HG03066 (cell line): ENCODE results near the gene TMEM170B.

Experiments
- ATAC-seq: cut with Tn5 transposase; IDR thresholded peaks from one replicate; pipeline ENCODE4 v1.9.1; 2021; ENCODE audit warnings: low read depth; ENCODE audit not compliant: unreplicated experiment

Gene TMEM170B, protein sequence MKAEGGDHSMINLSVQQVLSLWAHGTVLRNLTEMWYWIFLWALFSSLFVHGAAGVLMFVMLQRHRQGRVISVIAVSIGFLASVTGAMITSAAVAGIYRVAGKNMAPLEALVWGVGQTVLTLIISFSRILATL

DNA sequence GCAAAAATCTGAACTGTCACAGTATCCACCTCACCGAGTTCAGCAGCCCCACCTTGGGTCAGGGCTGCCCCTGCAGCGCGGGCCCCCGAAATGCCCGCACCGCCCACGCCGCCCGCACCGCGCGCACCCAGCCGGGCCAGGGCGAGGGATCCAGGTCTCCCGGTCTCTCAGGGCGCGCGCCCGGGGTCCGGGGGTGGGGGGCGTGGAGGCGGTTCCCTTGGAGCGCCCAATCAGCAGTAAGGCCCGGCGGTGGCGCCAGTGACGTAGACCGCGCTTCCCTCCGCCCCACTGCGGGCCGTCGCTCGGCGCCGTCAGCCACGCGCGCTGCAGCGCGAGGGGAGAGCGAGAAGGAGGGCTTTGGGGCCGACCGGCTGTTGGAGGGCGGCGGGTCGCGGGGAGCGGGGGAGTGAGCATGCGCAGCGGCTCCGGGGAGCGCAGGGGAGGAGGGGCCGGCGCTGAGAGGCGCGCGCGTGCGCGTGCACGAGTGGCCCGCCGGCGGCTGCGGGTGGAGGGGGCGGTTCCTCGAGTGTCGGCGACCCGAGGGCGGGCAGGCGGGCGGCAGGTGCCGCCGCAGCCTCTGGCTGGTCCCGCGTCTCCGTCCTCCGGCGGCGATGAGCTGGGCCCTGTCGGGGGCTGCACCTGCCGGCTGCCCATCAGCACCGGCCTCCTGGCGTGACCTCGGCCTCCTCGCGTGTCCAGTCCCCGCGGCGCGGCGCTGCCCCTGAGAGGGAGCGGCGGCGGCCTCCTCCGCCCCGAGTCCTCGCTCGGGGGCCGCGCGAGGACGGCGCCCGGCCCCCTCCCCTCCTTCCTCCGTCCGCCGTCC, at the start of gene TMEM170B:
Gene TMEM170B, plus strand, starts transcription at position 521 of the 823 bp plus-strand sequence. CDS start 529 bp downstream, outside the sequence.
- peak; percentile 93 for ATAC-seq

DNA sequence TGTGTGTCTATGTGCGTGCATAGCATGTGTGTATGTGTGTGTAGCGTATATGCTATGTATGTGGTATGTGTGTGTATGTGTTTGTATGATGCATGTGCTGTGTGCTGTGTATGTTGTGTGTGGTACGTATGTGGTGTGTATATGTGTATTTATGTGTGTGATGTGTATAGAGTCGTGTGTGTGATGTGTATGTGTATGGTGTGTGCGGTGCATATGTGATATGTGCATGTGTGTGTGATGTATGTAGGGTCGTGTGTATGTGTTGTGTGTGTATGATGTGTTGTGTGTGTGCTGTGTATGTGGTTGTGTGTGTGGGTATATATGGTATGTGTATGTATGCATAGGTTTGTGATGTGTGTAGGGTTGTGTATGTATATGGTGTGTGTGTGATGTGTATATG, 46.6 kb upstream of the TMEM170B start:
- no peak for ATAC-seq

GRCh38 chr6:11491596-11492463, 45.7 kb upstream of the TMEM170B start:
- no peak for ATAC-seq

- no peak for ATAC-seq
Observed at GRCh38 chr6:11492464-11493290, 44.9 kb upstream of the TMEM170B start.

- ATAC-seq: no peak
Observed at GRCh38 chr6:11493974-11494373, 43.6 kb upstream of the TMEM170B start.

- no peak for ATAC-seq
Observed at GRCh38 chr6:11494786-11495564, 42.6 kb upstream of the TMEM170B start.

DNA sequence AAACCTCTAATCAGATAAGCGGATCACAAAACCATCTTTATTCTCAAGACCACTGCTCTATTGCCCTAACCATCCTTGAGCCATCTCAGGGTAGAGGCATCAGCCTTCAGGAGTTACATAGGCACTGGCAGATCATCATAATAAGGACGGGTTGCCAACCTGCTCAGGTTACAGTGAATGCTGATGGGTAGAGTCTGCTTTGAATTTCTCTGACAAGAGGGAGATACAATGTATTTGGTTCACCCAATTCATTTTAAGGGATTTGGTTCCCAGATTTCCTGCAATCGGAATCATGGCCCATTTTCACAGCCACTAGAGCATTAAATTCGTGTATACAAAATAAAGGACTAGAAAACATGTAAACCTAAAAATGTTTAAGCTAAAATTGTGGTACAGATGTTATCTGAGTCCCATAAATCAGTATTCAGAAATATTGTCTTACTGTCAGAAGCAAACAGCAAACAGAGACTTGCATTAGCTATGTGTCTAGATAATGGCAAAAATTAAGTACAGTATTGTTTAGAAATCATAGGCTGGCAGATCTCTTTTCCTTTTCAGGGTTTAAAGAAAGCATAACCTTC, 41.9 kb upstream of the TMEM170B start:
- ATAC-seq: no peak

- peak; percentile 52 for ATAC-seq
Observed at GRCh38 chr6:11496152-11497060, 41.1 kb upstream of the TMEM170B start.

DNA sequence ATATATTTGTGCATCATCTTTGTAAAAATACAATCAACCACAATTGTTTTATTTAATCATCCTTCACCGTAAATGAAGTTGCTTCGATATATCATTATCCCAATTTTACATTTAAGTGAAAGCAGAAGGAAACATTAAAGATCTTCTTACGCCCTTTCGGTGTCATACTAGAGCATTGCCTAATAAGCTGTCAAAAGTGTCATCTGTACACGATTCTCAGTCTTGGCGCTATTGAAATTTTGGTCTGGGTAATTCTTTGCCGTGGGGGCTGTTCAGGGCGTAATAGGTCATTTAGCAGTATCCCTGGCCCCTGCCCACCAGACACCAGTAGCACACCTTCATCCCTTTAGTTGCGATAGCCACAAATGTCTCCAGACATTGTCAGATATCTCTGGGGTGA, 40.4 kb upstream of the TMEM170B start:
- no peak for ATAC-seq

DNA sequence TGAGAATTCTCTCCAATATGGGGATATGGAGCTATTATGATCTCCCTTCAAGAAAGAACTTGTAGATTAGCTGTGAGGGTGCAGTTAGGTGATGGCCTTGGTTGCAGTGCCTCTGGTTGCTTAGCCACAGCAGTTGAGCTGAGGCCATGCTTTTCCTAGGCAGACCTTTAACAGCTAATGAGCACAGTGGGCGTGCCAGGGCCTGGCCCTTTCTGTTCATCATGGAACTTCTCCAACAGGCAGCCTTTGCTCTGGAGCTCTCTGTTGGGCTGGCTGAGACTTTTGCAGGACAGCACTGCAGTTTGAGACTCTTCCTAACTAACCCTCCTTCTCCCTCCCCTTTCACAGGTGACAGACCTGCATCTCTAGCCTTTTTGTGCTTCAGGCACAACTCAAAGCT, 39.7 kb upstream of the TMEM170B start:
- no peak for ATAC-seq

GRCh38 chr6:11500008-11500407, 37.5 kb upstream of the TMEM170B start:
- no peak for ATAC-seq

GRCh38 chr6:11509471-11509870, 28.1 kb upstream of the TMEM170B start:
- ATAC-seq: no peak

GRCh38 chr6:11514672-11515071, 22.9 kb upstream of the TMEM170B start:
- peak; percentile 91 for ATAC-seq

DNA sequence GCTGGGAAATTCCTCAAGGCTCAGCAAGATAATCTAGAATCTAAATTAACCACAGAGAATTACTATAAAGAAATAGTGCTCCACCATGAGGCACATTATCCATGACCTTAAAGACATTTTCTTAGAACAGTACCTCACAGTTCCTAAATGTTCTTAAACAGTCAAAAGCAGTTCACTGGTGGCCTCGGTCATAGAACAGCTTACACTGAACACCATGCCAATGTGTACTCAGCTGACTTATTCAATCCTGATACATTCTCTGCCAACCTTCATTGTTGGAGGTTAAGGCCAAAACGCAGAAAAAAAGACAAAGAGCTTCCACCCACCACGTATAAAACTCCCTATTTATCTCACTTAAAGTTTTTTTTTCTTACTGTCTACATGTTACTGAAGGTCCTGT, 21.8 kb upstream of the TMEM170B start:
- no peak for ATAC-seq

DNA sequence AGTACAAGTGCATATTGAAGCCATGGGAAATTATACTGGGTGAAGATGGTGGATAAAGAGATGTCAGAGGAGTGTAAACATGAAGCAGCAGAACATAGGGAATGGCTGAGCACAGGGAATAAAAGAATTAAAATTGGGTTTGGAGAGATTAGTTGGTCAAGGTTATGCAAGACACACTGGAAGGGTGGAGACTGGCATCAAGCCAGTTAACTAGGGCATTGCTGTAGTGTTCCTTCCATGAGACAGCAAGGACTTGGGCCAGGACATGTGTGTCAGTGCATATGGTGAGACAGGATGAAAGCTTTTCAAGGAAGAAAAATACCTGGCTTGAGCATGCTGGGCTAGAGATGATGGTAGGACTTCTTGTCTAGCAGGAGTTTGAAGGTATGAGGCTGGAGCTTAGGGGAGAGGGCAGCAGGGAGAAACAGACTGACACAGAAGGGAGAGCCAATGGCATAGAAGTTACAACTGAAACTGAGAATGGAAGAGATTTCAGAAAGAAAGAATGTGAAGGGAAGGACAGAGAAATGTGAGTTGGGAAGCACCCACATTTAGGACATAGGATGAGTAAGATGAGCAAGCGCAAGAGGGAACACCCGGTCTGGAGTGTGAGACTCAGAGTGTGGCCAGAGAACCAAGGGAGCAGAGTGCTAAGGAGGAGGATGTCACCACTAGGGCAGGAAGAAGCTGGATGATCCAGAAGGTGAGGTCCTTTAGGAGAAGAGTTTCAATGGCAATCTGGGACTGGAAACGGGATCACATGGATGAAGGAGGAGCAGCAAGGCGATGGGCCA, 14.5 kb upstream of the TMEM170B start:
- ATAC-seq: no peak

DNA sequence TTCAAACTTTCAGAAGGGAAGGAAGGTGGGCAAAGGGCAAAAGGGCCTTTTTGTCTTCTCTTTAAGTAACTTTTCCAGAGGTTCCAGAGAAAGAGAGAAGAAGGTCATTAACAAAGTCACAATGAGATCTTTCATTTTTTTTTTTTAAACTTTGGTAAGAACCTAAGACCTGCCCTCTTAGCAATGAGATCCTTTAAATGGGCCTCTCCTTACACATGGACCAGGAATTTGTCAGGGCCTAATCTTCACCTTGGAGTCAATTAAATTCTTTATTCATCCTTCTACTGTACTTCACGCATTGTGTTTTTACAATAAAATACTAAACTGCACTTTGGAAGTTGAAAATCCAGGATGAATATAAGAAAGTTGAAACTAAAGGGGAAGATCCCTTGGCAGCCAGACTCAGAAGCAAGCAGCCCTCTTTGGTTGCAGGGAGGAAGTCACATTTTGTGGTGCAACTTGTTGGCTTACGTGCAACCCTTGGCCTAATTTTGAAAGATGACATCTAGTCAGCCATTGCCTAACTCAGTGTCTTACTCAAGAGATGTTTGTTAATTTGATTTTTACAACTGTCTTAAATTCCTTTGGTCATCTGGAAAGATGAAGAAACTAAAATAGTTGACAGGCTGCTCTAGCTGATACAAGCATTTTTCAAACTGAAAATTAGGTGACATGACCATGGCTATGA, 11.9 kb upstream of the TMEM170B start:
- no peak for ATAC-seq

- ATAC-seq: no peak
Observed at GRCh38 chr6:11526156-11526505, 11.4 kb upstream of the TMEM170B start.
